NCI-H1417 (cell line): Measurements from ENCODE around the gene PYGO2.
"Not testable (repeated sequence)": the region's sequence is repeated elsewhere in the genome, so short reads cannot be mapped to it uniquely, and the experiment has no call there.

Experiments
- DNase-seq, 3 experiments: peaks; one replicate each; lab custom pipeline; 2025; lab: John Stamatoyannopoulos, UW

PYGO2 gene

GRCh38 chr1:154908937-154909336 is 52.6 kb downstream of the PYGO2 start:
- DNase-seq = no peak

DNA sequence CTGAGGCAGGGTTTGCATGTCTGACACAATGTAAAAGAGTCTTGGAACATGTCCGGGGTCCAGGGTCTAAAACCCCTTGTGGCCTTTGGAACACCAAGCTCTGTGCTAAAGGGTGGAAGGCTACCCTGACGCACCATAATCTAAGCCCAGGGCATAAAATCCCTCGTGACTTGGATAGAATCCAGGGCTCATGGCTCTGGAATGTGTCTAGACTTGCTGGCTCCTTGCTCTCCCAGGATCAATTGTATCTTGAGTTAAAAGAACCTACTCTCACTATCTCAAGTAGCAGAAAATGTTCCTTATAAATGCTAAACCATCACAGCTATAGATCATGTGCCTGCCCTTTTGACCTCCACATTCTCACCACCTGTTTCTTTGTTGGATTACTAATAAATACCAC is 53.5 kb downstream of the PYGO2 start:
- DNase-seq = not testable (repeated sequence)
